GM20000 (cell line): ENCODE results near the gene GAL3ST2.

Source experiments
- DNase-seq: peaks from one replicate; pipeline ENCODE4 v3.0.0; 2012; ENCODE audit warnings: low spot score
- TF ChIP-seq, protein P1 (sequence below): IDR thresholded peaks from 2 replicates; pipeline ENCODE4 v1.5.1; 2012; ENCODE audit warnings: mild to moderate bottlenecking, control low read depth; ENCODE audit errors: extremely low read depth, missing control alignments

Gene GAL3ST2

DNA sequence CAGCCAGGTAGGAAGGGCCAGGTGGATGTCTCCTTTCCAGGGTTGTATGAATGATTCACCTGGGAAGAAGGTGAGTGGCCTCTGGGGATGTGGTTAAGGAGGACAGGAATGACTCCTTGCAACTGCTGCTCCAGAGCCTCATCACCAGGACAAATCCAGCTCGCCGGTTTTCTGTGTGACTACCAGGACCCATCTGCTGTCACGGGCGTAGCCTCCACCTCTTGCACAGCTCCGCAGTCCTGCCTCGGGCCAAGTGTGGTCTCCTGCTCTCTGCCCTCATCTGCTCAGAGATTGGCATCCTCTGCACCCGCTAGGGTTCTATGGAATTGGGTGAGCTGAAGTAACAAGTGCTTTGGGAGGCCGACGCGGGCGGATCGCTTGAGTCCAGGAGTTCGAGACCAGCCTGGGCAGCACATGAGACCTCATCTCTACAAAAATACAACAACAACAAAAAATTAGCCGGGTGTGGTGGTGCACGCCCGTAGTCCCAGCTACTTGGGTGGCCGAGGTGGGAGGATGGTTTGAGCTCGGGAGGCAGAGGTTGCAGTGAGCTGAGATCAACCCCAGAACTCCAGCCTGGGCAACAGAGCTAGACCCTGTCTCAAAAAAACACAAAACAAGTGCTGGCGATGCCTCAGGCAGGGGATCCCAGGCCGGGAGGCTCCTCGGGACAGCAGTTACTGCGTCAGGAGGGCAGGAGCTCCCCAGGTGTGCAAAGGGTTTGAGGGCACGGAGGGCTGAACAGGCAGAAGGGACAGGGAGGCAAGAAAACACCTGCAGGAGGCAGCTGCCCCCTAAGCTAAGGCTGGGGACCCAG is 43.0 kb upstream of the GAL3ST2 start:
- no peak for DNase-seq
- TF ChIP-seq, protein P1, sequence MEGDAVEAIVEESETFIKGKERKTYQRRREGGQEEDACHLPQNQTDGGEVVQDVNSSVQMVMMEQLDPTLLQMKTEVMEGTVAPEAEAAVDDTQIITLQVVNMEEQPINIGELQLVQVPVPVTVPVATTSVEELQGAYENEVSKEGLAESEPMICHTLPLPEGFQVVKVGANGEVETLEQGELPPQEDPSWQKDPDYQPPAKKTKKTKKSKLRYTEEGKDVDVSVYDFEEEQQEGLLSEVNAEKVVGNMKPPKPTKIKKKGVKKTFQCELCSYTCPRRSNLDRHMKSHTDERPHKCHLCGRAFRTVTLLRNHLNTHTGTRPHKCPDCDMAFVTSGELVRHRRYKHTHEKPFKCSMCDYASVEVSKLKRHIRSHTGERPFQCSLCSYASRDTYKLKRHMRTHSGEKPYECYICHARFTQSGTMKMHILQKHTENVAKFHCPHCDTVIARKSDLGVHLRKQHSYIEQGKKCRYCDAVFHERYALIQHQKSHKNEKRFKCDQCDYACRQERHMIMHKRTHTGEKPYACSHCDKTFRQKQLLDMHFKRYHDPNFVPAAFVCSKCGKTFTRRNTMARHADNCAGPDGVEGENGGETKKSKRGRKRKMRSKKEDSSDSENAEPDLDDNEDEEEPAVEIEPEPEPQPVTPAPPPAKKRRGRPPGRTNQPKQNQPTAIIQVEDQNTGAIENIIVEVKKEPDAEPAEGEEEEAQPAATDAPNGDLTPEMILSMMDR = no peak

DNA sequence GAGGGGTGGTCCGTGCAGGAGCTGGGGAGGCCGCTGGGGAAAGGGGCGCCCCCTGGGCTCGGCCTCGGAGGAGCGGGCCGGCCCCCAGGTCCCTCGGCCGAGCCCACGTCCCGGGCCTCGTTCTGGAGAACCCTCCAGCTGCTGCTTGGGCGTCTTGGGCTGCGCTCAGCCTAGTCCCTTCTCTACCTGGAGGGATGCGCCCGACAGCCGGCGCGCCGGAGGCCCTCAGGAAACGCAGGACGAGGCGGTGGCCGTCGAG is 42.5 kb upstream of the GAL3ST2 start:
- no peak for DNase-seq
- TF ChIP-seq, protein P1 = no peak

DNA sequence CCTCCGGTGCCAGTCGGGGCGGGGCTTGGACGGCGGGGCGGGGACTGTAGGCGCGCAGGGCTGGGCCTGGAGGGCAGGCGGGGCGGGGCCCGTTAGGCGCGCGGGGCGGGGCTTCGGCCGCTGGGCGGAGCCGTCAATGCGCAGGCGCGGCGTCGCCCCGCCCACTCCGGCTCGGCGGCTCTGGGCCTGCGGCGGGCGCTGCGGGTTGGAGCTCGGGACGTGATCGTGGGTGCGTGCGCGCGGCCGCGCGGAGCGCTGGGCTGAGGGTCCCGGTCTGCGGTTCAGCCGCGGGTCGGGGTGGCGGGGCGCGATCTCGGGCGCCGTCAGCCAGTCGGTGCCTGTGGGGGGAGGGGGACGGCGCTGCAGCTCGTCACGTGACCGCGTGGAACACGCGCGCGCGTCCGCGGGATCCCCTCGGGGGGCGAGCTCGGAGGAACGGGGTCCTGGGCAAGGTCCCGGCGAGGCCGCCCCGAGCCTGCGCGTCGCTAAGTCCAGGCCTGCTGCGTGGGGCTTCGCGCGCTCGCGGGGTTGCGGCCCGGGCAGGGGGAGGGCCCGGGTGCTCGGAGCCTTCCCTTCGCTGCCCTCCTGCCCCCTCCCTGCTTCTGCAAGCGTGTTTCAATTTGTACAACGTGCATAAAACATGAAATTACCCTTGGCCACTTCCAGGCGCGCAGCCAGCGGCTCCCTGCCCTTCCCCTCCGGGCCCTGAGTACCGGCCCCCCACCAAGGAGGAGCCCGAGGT is 42.0 kb upstream of the GAL3ST2 start, which contains the start of gene D2HGDH:
D2HGDH (plus strand) TSS at position 164 of the 742 bp plus-strand sequence. CDS start 595 bp downstream, outside the sequence.
- peak; percentile 99 for DNase-seq
- TF ChIP-seq, protein P1 = no peak

DNA sequence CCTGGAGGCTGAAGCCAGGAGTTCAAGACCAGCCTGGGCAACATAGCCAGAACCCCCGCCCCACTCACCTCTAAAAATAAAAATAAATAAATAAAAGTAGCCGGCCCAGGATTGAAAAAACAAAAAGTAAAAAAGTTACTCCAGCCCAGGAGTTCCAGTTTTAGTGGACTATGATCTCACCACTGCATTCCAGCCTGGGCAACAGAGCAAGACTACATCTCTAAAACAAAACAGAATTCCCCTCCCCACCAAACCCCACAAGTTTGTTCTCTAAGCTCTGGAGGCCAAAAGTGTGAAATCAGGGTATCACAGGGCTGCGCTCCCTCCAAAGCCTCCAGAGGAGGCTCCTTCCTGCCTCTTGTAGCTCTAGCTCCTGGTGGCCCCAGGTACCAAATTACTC is 40.5 kb upstream of the GAL3ST2 start:
- TF ChIP-seq, protein P1 = no peak
- no peak for DNase-seq

DNA sequence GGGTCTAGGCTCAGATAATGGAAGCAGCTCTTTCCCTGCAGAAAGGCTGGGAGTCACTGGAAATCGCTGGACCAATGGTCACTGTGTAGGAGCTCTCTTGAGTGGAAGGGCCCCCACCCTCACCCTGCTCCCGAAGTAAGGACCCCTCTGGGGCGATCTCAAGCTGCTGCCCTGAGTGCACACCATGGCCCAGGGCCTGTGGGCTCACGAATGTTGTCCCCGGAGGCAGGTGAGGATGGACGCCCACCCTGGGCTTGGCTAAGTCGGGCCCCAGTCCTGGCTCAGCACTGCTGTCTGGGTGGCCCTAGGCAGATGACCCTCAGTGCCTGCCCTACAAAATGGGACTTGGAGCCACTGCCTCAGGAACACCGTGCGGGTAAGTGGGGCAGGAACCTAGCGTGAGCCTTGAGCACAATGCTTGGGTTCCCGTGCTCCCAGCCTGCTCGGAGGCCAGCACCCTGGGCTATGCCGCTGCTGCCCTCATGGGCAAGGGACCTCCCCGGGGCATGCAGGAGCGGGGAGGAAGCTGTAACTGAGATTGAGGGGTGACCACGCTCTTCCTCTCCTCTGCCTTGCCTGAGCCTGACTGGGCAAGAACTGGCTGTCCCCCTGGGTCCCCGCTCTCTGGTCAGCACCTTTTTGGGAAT is 38.5 kb upstream of the GAL3ST2 start:
- DNase-seq = no peak
- TF ChIP-seq, protein P1 = no peak

DNA sequence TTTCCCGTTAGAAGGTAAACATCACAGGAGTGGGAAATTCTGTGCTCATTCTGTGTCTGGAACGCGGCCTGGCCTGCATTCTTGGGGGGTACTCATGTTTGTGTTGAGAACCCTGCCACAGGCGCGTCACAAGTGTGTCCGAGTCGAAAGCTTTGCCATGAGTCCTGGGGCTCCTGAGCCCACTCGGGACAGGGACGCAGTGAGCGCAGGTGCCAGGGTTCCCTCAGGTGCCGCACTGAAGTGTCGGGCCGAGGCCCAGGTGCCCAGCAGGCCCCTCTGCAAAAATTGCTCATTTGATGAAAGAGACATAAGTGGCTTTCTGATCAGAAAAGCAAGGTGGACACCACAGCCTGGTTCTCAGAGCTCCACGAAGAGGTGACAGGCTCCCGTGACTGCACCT is 37.4 kb upstream of the GAL3ST2 start:
- DNase-seq = no peak
- TF ChIP-seq, protein P1 = no peak

DNA sequence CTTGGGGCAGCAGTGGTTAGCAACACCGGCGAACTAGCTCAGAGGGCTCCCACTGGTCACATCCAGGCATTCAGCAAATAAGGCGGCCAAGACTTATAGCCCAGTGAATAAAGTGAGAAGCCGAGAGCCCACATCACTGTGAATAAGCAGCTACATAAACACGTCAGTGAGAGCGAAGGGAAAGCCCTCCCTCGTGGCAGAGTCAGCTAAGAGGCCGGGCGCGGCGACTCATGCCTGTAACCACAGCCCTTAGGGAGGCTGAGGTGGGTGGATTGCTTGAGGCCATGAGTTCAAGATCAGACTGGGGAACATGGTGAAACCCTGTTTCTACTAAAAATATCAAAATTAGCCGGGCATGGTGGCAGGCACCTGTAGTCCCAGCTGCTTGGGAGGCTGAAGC is 37.0 kb upstream of the GAL3ST2 start:
- TF ChIP-seq, protein P1 = no peak
- no peak for DNase-seq
